ENCODE results near the gene AXIN2. TPM values are rescaled to one million over a fixed set of nuclear protein-coding genes. Genes with fewer than 3 reads are reported as not detected.

Gene AXIN2
- total and polyA plus RNA-seq, 7 donors: 6.0 to 16.1 (median 9.6) TPM

GRCh38 chr17:65531256-65532100, 30.0 kb downstream of the AXIN2 start:
- Histone ChIP-seq H3K27me3 (no peaks in the 10 kb centered on the region), H3K36me3 (peaks cover 32 to 68% (median 41%) of the 10 kb centered on the region in 4 donors), H3K27ac (peak overlapping the region; percentile 43 to 75 (median 70)), H3K9me3 (no peaks in the 10 kb centered on the region), H3K4me3 (no peak overlapping the region), H3K4me1 (peaks cover 0 to 42% (median 32%) of the 10 kb centered on the region in 4 donors)
- WGBS, 2 donors: 42 to 54% methylated on average over 16 of the region's 16 CpGs
- peak; percentile 88 for DNase-seq
- TF ChIP-seq POLR2AphosphoS5 (IDR thresholded peaks at IDR 0.05): peak in 1 of 4 donors; percentile 5
- TF ChIP-seq EP300 (IDR thresholded peaks at IDR 0.05): no peak
- no peak for TF ChIP-seq POLR2A (IDR thresholded peaks at IDR 0.05)
- TF ChIP-seq, protein P1, sequence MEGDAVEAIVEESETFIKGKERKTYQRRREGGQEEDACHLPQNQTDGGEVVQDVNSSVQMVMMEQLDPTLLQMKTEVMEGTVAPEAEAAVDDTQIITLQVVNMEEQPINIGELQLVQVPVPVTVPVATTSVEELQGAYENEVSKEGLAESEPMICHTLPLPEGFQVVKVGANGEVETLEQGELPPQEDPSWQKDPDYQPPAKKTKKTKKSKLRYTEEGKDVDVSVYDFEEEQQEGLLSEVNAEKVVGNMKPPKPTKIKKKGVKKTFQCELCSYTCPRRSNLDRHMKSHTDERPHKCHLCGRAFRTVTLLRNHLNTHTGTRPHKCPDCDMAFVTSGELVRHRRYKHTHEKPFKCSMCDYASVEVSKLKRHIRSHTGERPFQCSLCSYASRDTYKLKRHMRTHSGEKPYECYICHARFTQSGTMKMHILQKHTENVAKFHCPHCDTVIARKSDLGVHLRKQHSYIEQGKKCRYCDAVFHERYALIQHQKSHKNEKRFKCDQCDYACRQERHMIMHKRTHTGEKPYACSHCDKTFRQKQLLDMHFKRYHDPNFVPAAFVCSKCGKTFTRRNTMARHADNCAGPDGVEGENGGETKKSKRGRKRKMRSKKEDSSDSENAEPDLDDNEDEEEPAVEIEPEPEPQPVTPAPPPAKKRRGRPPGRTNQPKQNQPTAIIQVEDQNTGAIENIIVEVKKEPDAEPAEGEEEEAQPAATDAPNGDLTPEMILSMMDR (IDR thresholded peaks at IDR 0.05): peak in 2 of 4 experiments; percentile 10 to 18
- intact Hi-C loops (cut with DNase I): no loop called here

GRCh38 chr17:65530523-65531255, 30.8 kb downstream of the AXIN2 start:
- 74 to 80% methylated on average over 10 of the region's 10 CpGs for WGBS, 2 donors
- TF ChIP-seq POLR2AphosphoS5 (IDR thresholded peaks at IDR 0.05) (no peak), POLR2A (IDR thresholded peaks at IDR 0.05) (no peak), EP300 (IDR thresholded peaks at IDR 0.05) (no peak)
- TF ChIP-seq, protein P1 (IDR thresholded peaks at IDR 0.05): no peak

DNA sequence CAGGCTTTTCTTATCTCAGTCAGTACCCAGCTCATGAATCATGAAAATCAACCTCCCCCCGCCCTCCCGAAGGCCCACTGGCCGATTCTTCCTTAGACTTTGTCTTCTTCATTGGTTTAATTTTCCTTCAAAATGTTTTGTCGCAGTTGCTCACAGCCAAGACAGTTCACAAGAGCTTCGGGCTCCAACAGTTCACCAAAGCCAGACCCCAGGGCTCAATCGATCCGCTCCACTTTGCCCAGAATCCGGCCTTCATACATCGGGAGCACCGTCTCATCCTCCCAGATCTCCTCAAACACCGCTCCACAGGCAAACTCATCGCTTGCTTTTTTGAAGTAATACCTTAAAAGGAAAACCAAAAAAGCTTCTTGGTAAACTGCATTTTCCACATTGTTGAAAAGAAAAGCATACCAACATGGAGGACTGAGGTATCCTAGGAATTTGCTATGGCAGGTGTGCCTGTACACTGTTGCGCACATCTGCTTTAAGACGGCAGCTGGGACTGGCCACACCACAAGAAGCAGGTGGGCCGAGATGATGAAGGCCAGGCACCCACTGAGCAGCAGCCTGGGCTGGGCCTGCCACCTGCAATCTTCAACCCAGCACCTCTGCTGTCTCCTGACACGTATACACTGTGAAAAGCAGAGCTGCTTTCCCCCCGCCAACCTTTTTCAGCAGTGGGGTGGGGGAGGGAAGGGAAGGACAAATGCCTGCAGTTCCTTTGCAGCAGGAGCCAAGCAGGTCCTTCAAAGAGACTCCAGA, 31.5 kb downstream of the AXIN2 start:
- intact Hi-C loops (cut with DNase I): no loop called here
- Histone ChIP-seq H3K27ac (peak overlapping the region in 3 of 4 donors; percentile 65 to 75 (median 74)), H3K4me3 (no peak overlapping the region), H3K4me1 (peaks cover 0 to 39% (median 32%) of the 10 kb centered on the region in 4 donors), H3K36me3 (peaks cover 17 to 52% (median 26%) of the 10 kb centered on the region in 4 donors), H3K9me3 (no peaks in the 10 kb centered on the region), H3K27me3 (no peaks in the 10 kb centered on the region)
- no peak for TF ChIP-seq EP300 (IDR thresholded peaks at IDR 0.05)
- TF ChIP-seq, protein P1 (IDR thresholded peaks at IDR 0.05): no peak
- no peak for TF ChIP-seq POLR2AphosphoS5 (IDR thresholded peaks at IDR 0.05)
- no peak for TF ChIP-seq POLR2A (IDR thresholded peaks at IDR 0.05)
- no peak for DNase-seq
- WGBS, 2 donors: 88 to 90% methylated on average over 17 of the region's 17 CpGs

More at GRCh38 chr17:65530523-65531255, 30.8 kb downstream of the AXIN2 start:
- DNase-seq: no peak
- intact Hi-C loops (cut with DNase I): no loop called here
- Histone ChIP-seq H3K27me3 (no peaks in the 10 kb centered on the region), H3K27ac (peak overlapping the region; percentile 43 to 75 (median 70)), H3K9me3 (no peaks in the 10 kb centered on the region), H3K4me1 (peaks cover 0 to 39% (median 32%) of the 10 kb centered on the region in 4 donors), H3K4me3 (no peak overlapping the region), H3K36me3 (peaks cover 24 to 60% (median 33%) of the 10 kb centered on the region in 4 donors)

- Histone ChIP-seq H3K9me3 (no peaks in the 10 kb centered on the region), H3K4me3 (no peak overlapping the region), H3K27ac (peak overlapping the region in 1 of 4 donors; percentile 75), H3K36me3 (peaks cover 9 to 44% (median 20%) of the 10 kb centered on the region in 4 donors), H3K4me1 (peaks cover 0 to 39% (median 32%) of the 10 kb centered on the region in 4 donors), H3K27me3 (no peaks in the 10 kb centered on the region)
- intact Hi-C loops (cut with DNase I): no loop called here
- 86 to 89% methylated on average over 7 of the region's 7 CpGs for WGBS, 2 donors
- no peak for DNase-seq
- TF ChIP-seq EP300 (IDR thresholded peaks at IDR 0.05): no peak
- TF ChIP-seq POLR2AphosphoS5 (IDR thresholded peaks at IDR 0.05): no peak
- TF ChIP-seq POLR2A (IDR thresholded peaks at IDR 0.05): no peak
- TF ChIP-seq, protein P1 (IDR thresholded peaks at IDR 0.05): no peak
Measured at GRCh38 chr17:65529040-65529633, 32.3 kb downstream of the AXIN2 start.

Measured in sigmoid colon (tissue), 7 donors.